Natural killer cell (primary cell): ENCODE results near the gene PKNOX1. TPM values are rescaled to one million over a fixed set of nuclear protein-coding genes. Genes with fewer than 3 reads are reported as not detected.

Experiments
- ATAC-seq, 3 donors: fragments of 150-1000 bp in 2 of 3; fragments of 200-7000 bp in 1 of 3; cut with Tn5 transposase; 1 replicate in 1 of 3; 2 replicates in 2 of 3; pipeline ENCODE4 v1.10.0; 2021; ENCODE audit warnings: mild to moderate bottlenecking in 2 of 3, moderate library complexity in 2 of 3
- DNase-seq, 2 donors: peaks; one replicate each; pipeline versions ENCODE4 v3.0.0 to v3.0.0-alpha.2; 2013 to 2021; ENCODE audit warnings: mixed read lengths in 1 of 2
- H3K27ac ChIP-seq: one replicate; pipeline ENCODE4 v1.5.1; 2013; ENCODE audit warnings: mild to moderate bottlenecking, low read length
- H3K27me3 ChIP-seq: one replicate; pipeline ENCODE4 v1.6.1; 2013; ENCODE audit warnings: low read length; ENCODE audit not compliant: control insufficient read depth, insufficient read depth
- H3K36me3 ChIP-seq: one replicate; pipeline ENCODE4 v1.6.1; 2013; ENCODE audit warnings: low read length; ENCODE audit not compliant: control insufficient read depth, insufficient read depth
- H3K4me1 ChIP-seq: one replicate; pipeline ENCODE4 v1.6.1; 2013; ENCODE audit warnings: low read length; ENCODE audit not compliant: control insufficient read depth, insufficient read depth
- H3K4me3 ChIP-seq: one replicate; pipeline ENCODE4 v1.5.1; 2013; ENCODE audit warnings: low read length
- H3K9me3 ChIP-seq: one replicate; pipeline ENCODE4 v1.6.1; 2013; ENCODE audit warnings: low read length; ENCODE audit not compliant: control insufficient read depth, insufficient read depth
- H3K27ac Mint-ChIP-seq, 2 donors: one replicate each; pipeline ENCODE4 v1.8.0; 2022; ENCODE audit warnings: mild to moderate bottlenecking in 2 of 2, mixed read lengths in 2 of 2, moderate library complexity in 1 of 2
- H3K27me3 Mint-ChIP-seq, 2 donors: one replicate each; pipeline ENCODE4 v1.8.0; 2022; ENCODE audit warnings: low read depth in 2 of 2, mixed read lengths in 2 of 2
- H3K36me3 Mint-ChIP-seq: one replicate; pipeline ENCODE4 v1.8.0; 2022; ENCODE audit warnings: mixed read lengths
- H3K4me1 Mint-ChIP-seq, 2 donors: one replicate each; pipeline ENCODE4 v1.8.0; 2022; ENCODE audit warnings: mixed read lengths in 2 of 2
- H3K4me3 Mint-ChIP-seq: one replicate; pipeline ENCODE4 v1.8.0; 2022; ENCODE audit warnings: mild to moderate bottlenecking, moderate library complexity, mixed read lengths
- H3K9me3 Mint-ChIP-seq, 2 donors: one replicate each; pipeline ENCODE4 v1.8.0; 2022; ENCODE audit warnings: mixed read lengths in 2 of 2
- CTCF ChIP-seq: fragments of 200-600 bp; IDR thresholded peaks from one replicate; pipeline ENCODE4 v1.8.0; 2022; ENCODE audit warnings: antibody characterized with exemption
- WGBS: methylation state at CpG from one replicate; pipeline ENCODE4 v1.1.7; 2013; ENCODE audit warnings: missing lambda C conversion rate; ENCODE audit not compliant: insufficient coverage; 5-methylcytosine and 5-hydroxymethylcytosine counted together
- intact Hi-C: fragments of 100-400 bp; cut with micrococcal nuclease; formaldehyde crosslinking; loops from one replicate; pipeline ENCODE4 v1.14.2; 2022
- total RNA-seq, 4 donors: library from RNA; stranded (reverse); fragments of 120-200 nt in 1 of 4; gene quantifications; one replicate each; pipeline versions ENCODE4 v1.2.3 to v1.2.4, GENCODE V29; 2013 to 2022

Gene PKNOX1
- total RNA-seq, 3 donors from 2014 or later (not counting 1 experiment from before 2014, with no cell fraction given), result 19.1 to 25.5 (median 21.5) TPM

GRCh38 chr21:42973309-42973990 lies 912 bp upstream of the PKNOX1 start:
- WGBS, result 62% methylated on average over 19 of the region's 19 CpGs
- no peaks in the 10 kb centered on the region for H3K36me3 ChIP-seq
- TF ChIP-seq CTCF, result no peak
- peaks cover 15% of the 10 kb centered on the region for H3K4me1 ChIP-seq
- Mint-ChIP-seq H3K27me3 (no peaks in the 10 kb centered on the region), H3K27ac (peak overlapping the region; percentile 77 to 90), H3K36me3 (no peaks in the 10 kb centered on the region), H3K9me3 (no peaks in the 10 kb centered on the region), H3K4me1 (peaks cover 10 to 17% of the 10 kb centered on the region in 2 donors), H3K4me3 (peak overlapping the region; percentile 79)
- ATAC-seq (peak in 1 of 3 donors; percentile 12), DNase-seq (no peak)
- no peaks in the 10 kb centered on the region for H3K27me3 ChIP-seq
- peak overlapping the region; percentile 68 for H3K4me3 ChIP-seq
- intact Hi-C loops, result no loop called here
- H3K9me3 ChIP-seq, result no peaks in the 10 kb centered on the region
- H3K27ac ChIP-seq, result peak overlapping the region; percentile 90

- Mint-ChIP-seq H3K4me3 (peak overlapping the region; percentile 90), H3K9me3 (no peaks in the 10 kb centered on the region), H3K4me1 (peaks cover 12 to 20% of the 10 kb centered on the region in 2 donors), H3K27ac (peak overlapping the region; percentile 86 to 90), H3K27me3 (no peaks in the 10 kb centered on the region), H3K36me3 (no peaks in the 10 kb centered on the region)
- peak; percentile 50 to 85 for DNase-seq
- ATAC-seq, result peak; percentile 9 to 26 (median 19)
- Histone ChIP-seq H3K4me1 (peaks cover 18% of the 10 kb centered on the region), H3K27ac (peak overlapping the region; percentile 86), H3K27me3 (no peaks in the 10 kb centered on the region), H3K9me3 (no peaks in the 10 kb centered on the region), H3K36me3 (no peaks in the 10 kb centered on the region), H3K4me3 (peak overlapping the region; percentile 75)
- no peak for TF ChIP-seq CTCF
- WGBS, result under 1% methylated on average over 125 of the region's 125 CpGs
- intact Hi-C loops, result loop anchor here (1.0 kb wide), 1 partner anchor 82 kb away; the partner anchor contains the start of gene NDUFV3
Measured at GRCh38 chr21:42974832-42975820, 764 bp downstream of the PKNOX1 start.

GRCh38 chr21:42975886-42976608 lies 1.7 kb downstream of the PKNOX1 start:
- Histone ChIP-seq H3K27me3 (no peaks in the 10 kb centered on the region), H3K4me1 (peaks cover 20% of the 10 kb centered on the region), H3K27ac (peak overlapping the region; percentile 67), H3K4me3 (peak overlapping the region; percentile 75), H3K9me3 (no peaks in the 10 kb centered on the region), H3K36me3 (no peaks in the 10 kb centered on the region)
- DNase-seq (peak in 1 of 2 donors; percentile 25), ATAC-seq (no peak)
- no peaks in the 10 kb centered on the region for H3K9me3 Mint-ChIP-seq
- intact Hi-C loops, result no loop called here
- H3K36me3 Mint-ChIP-seq, result no peaks in the 10 kb centered on the region
- no peak for TF ChIP-seq CTCF
- 68% methylated on average over 4 of the region's 6 CpGs for WGBS
- no peaks in the 10 kb centered on the region for H3K27me3 Mint-ChIP-seq
- peak overlapping the region; percentile 86 to 90 for H3K27ac Mint-ChIP-seq
- peaks cover 21 to 29% of the 10 kb centered on the region in 2 donors for H3K4me1 Mint-ChIP-seq
- H3K4me3 Mint-ChIP-seq, result peak overlapping the region; percentile 90
